Stomach smooth muscle (tissue), 2 donors: ENCODE measurements around the gene PDLIM7.

Source experiments
- H3K27ac ChIP-seq: one replicate; pipeline ENCODE4 v1.7.0; 2013; ENCODE audit warnings: mild to moderate bottlenecking, low read length, inconsistent platforms
- H3K27me3 ChIP-seq, 2 donors: one replicate each; pipeline ENCODE4 v1.7.0; 2013; ENCODE audit warnings: low read length in 2 of 2; ENCODE audit not compliant: insufficient read depth in 2 of 2, control insufficient read depth in 1 of 2
- H3K36me3 ChIP-seq, 2 donors: one replicate each; pipeline ENCODE4 v1.7.0; 2013; ENCODE audit warnings: low read length in 2 of 2; ENCODE audit not compliant: control insufficient read depth in 2 of 2, insufficient read depth in 2 of 2
- H3K4me1 ChIP-seq: one replicate; pipeline ENCODE4 v1.7.0; 2013; ENCODE audit warnings: low read length; ENCODE audit not compliant: control insufficient read depth, insufficient read depth
- H3K4me3 ChIP-seq, 2 donors: one replicate each; pipeline ENCODE4 v1.7.0; 2013; ENCODE audit warnings: low read length in 2 of 2
- H3K9ac ChIP-seq, 2 donors: one replicate each; pipeline ENCODE4 v1.7.0; 2013; ENCODE audit warnings: low read length in 2 of 2, mild to moderate bottlenecking in 1 of 2
- H3K9me3 ChIP-seq, 2 donors: one replicate each; pipeline ENCODE4 v1.7.0; 2013; ENCODE audit warnings: low read length in 2 of 2; ENCODE audit not compliant: control insufficient read depth in 2 of 2
- donor health status: healthy.
- donor health status: Pancreatic carcinoma.

PDLIM7 gene

GRCh38 chr5:177505075-177505474, 7.7 kb upstream of the PDLIM7 start:
- H3K4me3 ChIP-seq, result no peak overlapping the region
- no peaks in the 10 kb centered on the region for H3K9me3 ChIP-seq
- peaks cover 11% of the 10 kb centered on the region for H3K4me1 ChIP-seq
- no peak overlapping the region for H3K9ac ChIP-seq
- H3K27ac ChIP-seq, result no peak overlapping the region
- H3K36me3 ChIP-seq, result no peaks in the 10 kb centered on the region
- H3K27me3 ChIP-seq, result no peaks in the 10 kb centered on the region

GRCh38 chr5:177504086-177505056, 7.0 kb upstream of the PDLIM7 start:
- Histone ChIP-seq H3K9ac (no peak overlapping the region), H3K9me3 (no peaks in the 10 kb centered on the region), H3K4me1 (peaks cover 11% of the 10 kb centered on the region), H3K27ac (no peak overlapping the region), H3K36me3 (no peaks in the 10 kb centered on the region), H3K4me3 (no peak overlapping the region), H3K27me3 (no peaks in the 10 kb centered on the region)

- no peaks in the 10 kb centered on the region for H3K36me3 ChIP-seq
- no peak overlapping the region for H3K4me3 ChIP-seq
- no peaks in the 10 kb centered on the region for H3K9me3 ChIP-seq
- H3K27ac ChIP-seq, result no peak overlapping the region
- H3K27me3 ChIP-seq, result no peaks in the 10 kb centered on the region
- no peak overlapping the region for H3K9ac ChIP-seq
- peaks cover 14% of the 10 kb centered on the region for H3K4me1 ChIP-seq
Observed at GRCh38 chr5:177503351-177504085, 6.1 kb upstream of the PDLIM7 start.

GRCh38 chr5:177502886-177503285, 5.5 kb upstream of the PDLIM7 start:
- Histone ChIP-seq H3K9me3 (no peaks in the 10 kb centered on the region), H3K27ac (no peak overlapping the region), H3K4me1 (peaks cover 20% of the 10 kb centered on the region), H3K4me3 (no peak overlapping the region), H3K36me3 (no peaks in the 10 kb centered on the region), H3K27me3 (no peaks in the 10 kb centered on the region), H3K9ac (no peak overlapping the region)

- Histone ChIP-seq H3K9ac (no peak overlapping the region), H3K36me3 (no peaks in the 10 kb centered on the region), H3K4me1 (peaks cover 22% of the 10 kb centered on the region), H3K27me3 (no peaks in the 10 kb centered on the region), H3K27ac (no peak overlapping the region), H3K4me3 (no peak overlapping the region), H3K9me3 (no peaks in the 10 kb centered on the region)
Observed at GRCh38 chr5:177501874-177502678, 4.7 kb upstream of the PDLIM7 start.

- Histone ChIP-seq H3K27ac (peak overlapping the region; percentile 31), H3K9me3 (no peaks in the 10 kb centered on the region), H3K27me3 (no peaks in the 10 kb centered on the region), H3K4me3 (no peak overlapping the region), H3K9ac (peak overlapping the region in 1 of 2 donors; percentile 29), H3K36me3 (peaks cover under 1 to 3% of the 10 kb centered on the region in 2 donors), H3K4me1 (peaks cover 28% of the 10 kb centered on the region)
Observed at GRCh38 chr5:177500685-177501522, 3.5 kb upstream of the PDLIM7 start.

- Histone ChIP-seq H3K9ac (no peak overlapping the region), H3K27ac (no peak overlapping the region), H3K27me3 (no peaks in the 10 kb centered on the region), H3K9me3 (no peaks in the 10 kb centered on the region), H3K36me3 (peaks cover 3% of the 10 kb centered on the region in 2 donors), H3K4me3 (no peak overlapping the region), H3K4me1 (peaks cover 39% of the 10 kb centered on the region)
Observed at GRCh38 chr5:177499842-177500241, 2.4 kb upstream of the PDLIM7 start.

- peak overlapping the region; percentile 52 to 58 for H3K9ac ChIP-seq
- H3K4me1 ChIP-seq, result peaks cover 55% of the 10 kb centered on the region
- peaks cover 9 to 10% of the 10 kb centered on the region in 2 donors for H3K36me3 ChIP-seq
- H3K27me3 ChIP-seq, result no peaks in the 10 kb centered on the region
- peak overlapping the region; percentile 96 for H3K27ac ChIP-seq
- peak overlapping the region; percentile 68 to 85 for H3K4me3 ChIP-seq
- H3K9me3 ChIP-seq, result no peaks in the 10 kb centered on the region
Observed at GRCh38 chr5:177498013-177498787, 796 bp upstream of the PDLIM7 start.

GRCh38 chr5:177496727-177497291, 595 bp downstream of the PDLIM7 start:
- H3K4me1 ChIP-seq, result peaks cover 69% of the 10 kb centered on the region
- H3K9me3 ChIP-seq, result no peaks in the 10 kb centered on the region
- peak overlapping the region; percentile 100 for H3K27ac ChIP-seq
- H3K36me3 ChIP-seq, result peaks cover 14 to 15% of the 10 kb centered on the region in 2 donors
- peak overlapping the region; percentile 82 to 85 for H3K4me3 ChIP-seq
- peak overlapping the region; percentile 90 to 97 for H3K9ac ChIP-seq
- no peaks in the 10 kb centered on the region for H3K27me3 ChIP-seq
